SK-N-SH (cell line): ENCODE measurements around the gene COL4A6.

Source experiments
- CTCF ChIP-seq: fragments of 200-600 bp; sonication (generic); IDR thresholded peaks from 2 replicates; pipeline ENCODE4 v1.6.1; 2017; ENCODE audit warnings: antibody characterized with exemption, mild to moderate bottlenecking, moderate library complexity
- FOXM1 ChIP-seq: IDR thresholded peaks from 2 replicates; pipeline ENCODE4 v1.4.0; 2012; ENCODE audit warnings: low read depth, mild to moderate bottlenecking
- GABPA ChIP-seq: IDR thresholded peaks from 2 replicates; pipeline ENCODE4 v1.4.0; 2012; ENCODE audit warnings: low read depth, mild to moderate bottlenecking
- POLR2AphosphoS5 ChIP-seq: IDR thresholded peaks from 2 replicates; pipeline ENCODE4 v1.6.1; 2012; ENCODE audit warnings: low read depth, low read length
- REST ChIP-seq: IDR thresholded peaks from 2 replicates; pipeline ENCODE4 v1.6.1; 2012; ENCODE audit warnings: mild to moderate bottlenecking, low read depth, low read length, moderate library complexity

DNA sequence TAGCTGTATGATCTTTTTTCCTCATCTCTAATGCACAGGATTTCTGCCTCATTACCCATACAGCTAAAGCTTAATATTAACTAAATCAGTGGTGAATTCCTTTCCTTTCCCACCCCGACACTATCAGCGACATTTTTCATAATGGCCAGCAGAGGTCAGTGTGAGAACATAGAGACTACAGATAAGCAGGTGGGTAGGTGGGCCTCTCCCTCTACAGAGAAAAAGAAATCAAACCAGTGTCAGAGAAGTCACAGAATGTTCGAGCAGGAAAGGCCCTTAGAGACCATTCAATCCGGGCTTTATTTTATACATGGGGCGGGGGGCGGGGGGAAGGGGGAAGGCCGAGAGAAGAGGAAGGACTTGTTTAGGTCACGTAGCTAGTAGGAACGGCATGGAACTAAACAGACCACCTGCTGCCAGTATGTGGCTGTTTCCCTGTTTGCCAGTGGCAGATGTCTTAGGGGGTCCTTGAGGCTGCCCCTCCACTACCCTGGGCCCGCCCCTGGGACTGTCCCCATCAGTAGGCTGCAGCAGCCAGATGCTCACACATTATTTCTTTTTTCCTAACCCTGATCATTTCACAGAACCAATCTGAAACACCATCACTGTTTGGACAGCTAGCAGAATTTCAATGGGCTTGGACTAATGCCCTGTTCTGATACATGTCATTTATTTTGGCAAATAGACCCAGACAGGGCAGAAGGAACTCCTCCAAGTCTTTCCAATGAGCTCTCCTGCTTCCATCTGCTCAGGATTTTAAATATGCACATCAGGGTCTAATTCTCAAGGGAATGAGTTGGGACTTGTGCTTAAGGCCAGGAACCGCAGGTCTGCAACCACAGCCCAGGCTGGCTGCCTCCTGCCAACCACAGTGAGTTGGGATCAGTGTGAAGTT, 213.2 kb downstream of the COL4A6 start:
- TF ChIP-seq FOXM1 (no peak), GABPA (no peak), CTCF (peak; percentile 72), REST (no peak), POLR2AphosphoS5 (no peak)
